Vagina (tissue), 2 donors: Measurements from ENCODE around the gene AGPAT3. TPM values are rescaled to one million over a fixed set of nuclear protein-coding genes. Genes with fewer than 3 reads are reported as not detected.
A peak's percentile ranks its signal among the peaks of the same experiment; 100 is the strongest.

ENCODE experiments used
- DNase-seq, 2 donors: peaks; one replicate each; pipeline ENCODE4 v3.0.0-alpha.2; 2017; ENCODE audit errors: extremely low spot score in 2 of 2
- H3K27ac ChIP-seq: fragments of 200-600 bp; sonication (generic); one replicate; pipeline ENCODE4 v1.5.1; 2019
- H3K27me3 ChIP-seq: fragments of 200-600 bp; sonication (generic); one replicate; pipeline ENCODE4 v1.5.1; 2019
- H3K36me3 ChIP-seq, 2 donors: fragments of 200-600 bp; sonication (generic); one replicate each; pipeline ENCODE4 v1.5.1; 2017 to 2019
- H3K4me1 ChIP-seq: fragments of 200-600 bp; sonication (generic); one replicate; pipeline ENCODE4 v1.5.1; 2019
- H3K4me3 ChIP-seq, 2 donors: fragments of 200-600 bp; sonication (generic); 1 replicate in 1 of 2; 2 replicates in 1 of 2; pipeline ENCODE4 v1.5.1; 2016 to 2019
- H3K9me3 ChIP-seq: fragments of 200-600 bp; sonication (generic); one replicate; pipeline ENCODE4 v1.5.1; 2019
- CTCF ChIP-seq, 3 experiments: fragments of 450-650 bp in 2 of 3; fragments of 200-600 bp in 1 of 3; sonication (generic) in 1 of 3; IDR thresholded peaks; one replicate each; pipeline ENCODE4 v1.5.1; 2017 to 2019; ENCODE audit warnings: antibody characterized with exemption in 3 of 3, mild to moderate bottlenecking in 2 of 3, moderate library complexity in 2 of 3
- POLR2A ChIP-seq, 2 donors: fragments of 450-650 bp; IDR thresholded peaks; one replicate each; pipeline ENCODE4 v1.6.1; 2017; ENCODE audit warnings: antibody characterized with exemption in 2 of 2, mild to moderate bottlenecking in 2 of 2, moderate library complexity in 2 of 2
- POLR2AphosphoS5 ChIP-seq, 2 donors: sonication (generic); formaldehyde crosslinking; IDR thresholded peaks; one replicate each; pipeline ENCODE4 v1.9.0; 2017; ENCODE audit warnings: antibody characterized with exemption in 2 of 2, mild to moderate bottlenecking in 2 of 2, low read depth in 1 of 2; ENCODE audit not compliant: insufficient read depth in 1 of 2
- intact Hi-C: fragments of 100-400 bp; cut with DNase I; formaldehyde crosslinking; loops from one replicate; pipeline ENCODE4 v1.15.1; 2023
- total RNA-seq: library from RNA; depleted of rRNA; stranded (reverse); fragments of >200 nt; gene quantifications from one replicate; pipeline ENCODE4 v1.2.3, GENCODE V29; 2016

Gene AGPAT3
- total RNA-seq, 1 donor from 2014 or later = 34.4 TPM

GRCh38 chr21:44013380-44014088 is 148.5 kb downstream of the AGPAT3 start:
- Histone ChIP-seq H3K36me3 (no peaks in the 10 kb centered on the region), H3K4me3 (peak overlapping the region; percentile 88 to 96), H3K9me3 (no peaks in the 10 kb centered on the region), H3K27me3 (no peaks in the 10 kb centered on the region), H3K27ac (peak overlapping the region; percentile 78), H3K4me1 (peaks cover 46% of the 10 kb centered on the region)
- intact Hi-C loops = no loop called here
- no peak for TF ChIP-seq CTCF (IDR thresholded peaks at IDR 0.05)
- no peak for TF ChIP-seq POLR2AphosphoS5 (IDR thresholded peaks at IDR 0.05; ENCODE audit: insufficient read depth in 1 of 2, low read depth in 1 of 2)
- no peak for TF ChIP-seq POLR2A (IDR thresholded peaks at IDR 0.05)
- DNase-seq = no peak

GRCh38 chr21:44017601-44018000 is 152.6 kb downstream of the AGPAT3 start:
- TF ChIP-seq CTCF (IDR thresholded peaks at IDR 0.05) (no peak), POLR2AphosphoS5 (IDR thresholded peaks at IDR 0.05; ENCODE audit: insufficient read depth in 1 of 2, low read depth in 1 of 2) (no peak), POLR2A (IDR thresholded peaks at IDR 0.05) (no peak)
- Histone ChIP-seq H3K4me1 (peaks cover 44% of the 10 kb centered on the region), H3K27me3 (no peaks in the 10 kb centered on the region), H3K27ac (no peak overlapping the region), H3K9me3 (no peaks in the 10 kb centered on the region), H3K36me3 (no peaks in the 10 kb centered on the region), H3K4me3 (no peak overlapping the region)
- no peak for DNase-seq
- intact Hi-C loops = no loop called here

GRCh38 chr21:44018127-44018526 is 153.1 kb downstream of the AGPAT3 start:
- DNase-seq = no peak
- peaks cover 41% of the 10 kb centered on the region for H3K4me1 ChIP-seq
- H3K4me3 ChIP-seq = no peak overlapping the region
- no peaks in the 10 kb centered on the region for H3K9me3 ChIP-seq
- H3K27ac ChIP-seq = no peak overlapping the region
- TF ChIP-seq POLR2AphosphoS5 (IDR thresholded peaks at IDR 0.05; ENCODE audit: insufficient read depth in 1 of 2, low read depth in 1 of 2) = no peak
- no peak for TF ChIP-seq POLR2A (IDR thresholded peaks at IDR 0.05)
- TF ChIP-seq CTCF (IDR thresholded peaks at IDR 0.05) = no peak
- H3K36me3 ChIP-seq = no peaks in the 10 kb centered on the region
- intact Hi-C loops = no loop called here
- H3K27me3 ChIP-seq = no peaks in the 10 kb centered on the region

- Histone ChIP-seq H3K9me3 (no peaks in the 10 kb centered on the region), H3K4me3 (no peak overlapping the region), H3K27ac (no peak overlapping the region), H3K36me3 (no peaks in the 10 kb centered on the region), H3K27me3 (no peaks in the 10 kb centered on the region), H3K4me1 (peaks cover 32% of the 10 kb centered on the region)
- TF ChIP-seq POLR2AphosphoS5 (IDR thresholded peaks at IDR 0.05; ENCODE audit: insufficient read depth in 1 of 2, low read depth in 1 of 2) = no peak
- TF ChIP-seq CTCF (IDR thresholded peaks at IDR 0.05) = no peak
- TF ChIP-seq POLR2A (IDR thresholded peaks at IDR 0.05) = no peak
- intact Hi-C loops = no loop called here
- DNase-seq = no peak
Observed at GRCh38 chr21:44018813-44019567, 154.0 kb downstream of the AGPAT3 start.

GRCh38 chr21:44019568-44019958 is 154.5 kb downstream of the AGPAT3 start:
- Histone ChIP-seq H3K9me3 (no peaks in the 10 kb centered on the region), H3K27me3 (no peaks in the 10 kb centered on the region), H3K4me1 (peaks cover 26% of the 10 kb centered on the region), H3K4me3 (no peak overlapping the region), H3K27ac (no peak overlapping the region), H3K36me3 (no peaks in the 10 kb centered on the region)
- DNase-seq = no peak
- TF ChIP-seq CTCF (IDR thresholded peaks at IDR 0.05) (no peak), POLR2AphosphoS5 (IDR thresholded peaks at IDR 0.05; ENCODE audit: insufficient read depth in 1 of 2, low read depth in 1 of 2) (no peak), POLR2A (IDR thresholded peaks at IDR 0.05) (no peak)
- intact Hi-C loops = no loop called here
